Stimulated activated CD8-positive, alpha-beta memory T cell treated with anti-CD3 and anti-CD28 coated beads, Interleukin-7, amount 100 ng/mL, for 1 hour (primary cell): Measurements from ENCODE around the gene FAM149A.

Experiments used
- DNase-seq, 2 donors: peaks; one replicate each; pipeline ENCODE4 v3.0.0-alpha.2; 2020; ENCODE audit warnings: low read depth in 2 of 2

FAM149A gene

GRCh38 chr4:186202490-186203140 is 98.1 kb downstream of the FAM149A start:
- DNase-seq, result no peak

- DNase-seq, result no peak
These were observed 98.9 kb downstream of the FAM149A start for GRCh38 chr4:186203406-186203805.

- DNase-seq, result peak in 1 of 2 donors; percentile 39
These were observed 99.6 kb downstream of the FAM149A start for GRCh38 chr4:186204103-186204559.

- DNase-seq, result no peak
These were observed 100.2 kb downstream of the FAM149A start for GRCh38 chr4:186204686-186205085.

- no peak for DNase-seq
These were observed 100.7 kb downstream of the FAM149A start for GRCh38 chr4:186205156-186205555.

- DNase-seq, result no peak
These were observed 112.0 kb downstream of the FAM149A start for GRCh38 chr4:186216465-186217024.

GRCh38 chr4:186217733-186218293 is 113.3 kb downstream of the FAM149A start:
- DNase-seq, result no peak

GRCh38 chr4:186221624-186222023 is 117.1 kb downstream of the FAM149A start:
- DNase-seq, result no peak
